H1 (cell line): Measurements from ENCODE around the gene DLGAP5. TPM values are rescaled to one million over a fixed set of nuclear protein-coding genes. Genes with fewer than 3 reads are reported as not detected.

Experiments
- CREB1 ChIP-seq: IDR thresholded peaks from 2 replicates; pipeline ENCODE4 v1.6.1; 2012; ENCODE audit warnings: inconsistent platforms
- KDM4A ChIP-seq: IDR thresholded peaks from one replicate; pipeline ENCODE4 v1.7.1; 2012; ENCODE audit warnings: low read depth, mild to moderate bottlenecking, moderate library complexity, low read length, inconsistent platforms; ENCODE audit not compliant: severe bottlenecking
- PHF8 ChIP-seq: fragments of 200-600 bp; sonication (generic); conservative IDR thresholded peaks from 2 replicates; pipeline ENCODE4 v1.7.1; 2012; ENCODE audit warnings: low read depth, mild to moderate bottlenecking, inconsistent platforms, low read length, moderate library complexity
- POLR2AphosphoS5 ChIP-seq: IDR thresholded peaks from 2 replicates; pipeline ENCODE4 v1.6.1; 2011; ENCODE audit warnings: low read depth, low read length
- SAP30 ChIP-seq: fragments of 300-600 bp; sonication (generic); IDR thresholded peaks from 2 replicates; pipeline ENCODE4 v1.7.1; 2012; ENCODE audit warnings: low read length, moderate library complexity, mild to moderate bottlenecking, inconsistent platforms; ENCODE audit not compliant: insufficient read depth, insufficient replicate concordance
- SUZ12 ChIP-seq: fragments of 200-600 bp; sonication (generic); IDR thresholded peaks from 2 replicates; pipeline ENCODE4 v1.6.1; 2012; ENCODE audit warnings: mild to moderate bottlenecking, inconsistent platforms, low read length, moderate library complexity, mixed read lengths
- TAF1 ChIP-seq: IDR thresholded peaks from 2 replicates; pipeline ENCODE4 v1.6.1; 2011; ENCODE audit warnings: mild to moderate bottlenecking, low read depth, low read length
- polyA plus RNA-seq, 7 experiments: library from polyadenylated mRNA; depleted of rRNA in 3 of 7; stranded (reverse) in 5 of 7; unstranded in 2 of 7; fragments of >200 nt in 5 of 7; fragments of 200-250 nt in 2 of 7; gene quantifications; 1 replicate in 5 of 7; 2 replicates in 1 of 7; 4 replicates in 1 of 7; pipeline versions ENCODE4 v1.2.1 to v1.2.3, GENCODE V29; 2011 to 2013; ENCODE audit warnings: missing spikeins in 2 of 7, mixed read lengths in 2 of 7
- total RNA-seq: library from RNA; stranded (reverse); fragmentation: NEBNext Ultra II Directional; extraction: Animal tissue kit (Norgen Biotek cat#: 25700); gene quantifications from 2 replicates; pipeline ENCODE4 v1.2.1, GENCODE V29; 2021
- TF ChIP-seq, protein P1 (sequence below): IDR thresholded peaks from 2 replicates; pipeline ENCODE4 v1.6.1; 2012; ENCODE audit warnings: inconsistent platforms

The DLGAP5 gene
- total and polyA plus RNA-seq, 2 of the 8 experiments (the other 6 are each of a cell fraction or from before 2014, with no cell fraction given), result 16.9 to 155 TPM

DNA sequence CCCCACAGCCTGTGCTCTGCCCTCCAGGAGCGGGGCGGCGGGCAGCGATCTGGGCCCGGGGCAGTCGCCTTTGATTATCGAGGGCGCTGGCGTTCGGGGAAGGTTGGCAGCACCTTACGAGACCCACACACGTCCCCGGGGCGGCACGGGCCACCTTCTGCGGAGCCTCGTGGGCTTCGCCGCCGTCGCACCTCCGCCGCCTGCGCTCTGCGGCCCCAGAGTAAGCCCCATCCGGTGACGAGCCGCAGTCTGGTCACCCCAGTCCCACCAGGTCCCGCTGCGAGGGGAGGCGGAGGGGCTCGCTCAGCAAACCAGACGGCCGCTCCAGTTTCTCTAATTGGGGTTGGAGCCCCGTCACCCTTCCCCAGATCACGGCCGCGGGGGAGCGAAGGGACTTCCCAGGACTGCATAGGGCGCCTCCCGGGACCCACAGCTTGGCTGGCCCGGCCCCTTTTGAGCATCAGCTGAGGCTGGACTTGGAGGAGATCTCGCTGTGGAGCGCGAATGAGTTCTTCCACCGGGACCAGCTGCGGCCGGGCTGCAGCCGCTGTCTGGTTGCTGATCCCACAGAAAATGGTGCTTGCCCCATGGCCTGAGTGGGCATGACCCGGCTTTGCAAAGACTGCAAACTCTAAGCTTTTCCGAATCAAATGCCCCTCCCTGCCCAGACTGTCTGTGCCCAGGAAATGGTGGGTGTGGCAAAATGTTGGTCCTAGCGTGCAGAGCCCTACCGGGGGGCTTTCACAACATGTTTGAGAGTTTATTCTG, 61.8 kb downstream of the DLGAP5 start (continued):
- TF ChIP-seq KDM4A (peak; percentile 92), CREB1 (no peak), SUZ12 (peak; percentile 69; the same call in 1 of the 2 replicates), POLR2AphosphoS5 (no peak), PHF8 (peak; percentile 35; the same call in 1 of the 2 replicates), TAF1 (0 out of 2 replicates have a peak, but pooled peaks have one; percentile 16), SAP30 (peak; percentile 39)
- TF ChIP-seq, protein P1, sequence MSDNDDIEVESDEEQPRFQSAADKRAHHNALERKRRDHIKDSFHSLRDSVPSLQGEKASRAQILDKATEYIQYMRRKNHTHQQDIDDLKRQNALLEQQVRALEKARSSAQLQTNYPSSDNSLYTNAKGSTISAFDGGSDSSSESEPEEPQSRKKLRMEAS, result peak; percentile 74
